HL-60 (cell line): ENCODE measurements around the gene LST1.

Experiments
- DNase-seq, 2 experiments: peaks; one replicate each; pipeline ENCODE4 v3.0.0-alpha.2; 2010 to 2020; ENCODE audit warnings: low read depth in 1 of 2, low spot score in 1 of 2
- H3K27ac ChIP-seq: fragments of 250-450 bp; sonication (Bioruptor Pico); replicated peaks from 2 replicates; pipeline ENCODE4 v1.5.1; 2020; ENCODE audit warnings: mild to moderate bottlenecking, moderate library complexity
- H3K27me3 ChIP-seq: fragments of 250-450 bp; sonication (Bioruptor Pico); 2 replicates; pipeline ENCODE4 v1.5.1; 2021; ENCODE audit warnings: mild to moderate bottlenecking, moderate library complexity; ENCODE audit not compliant: insufficient read depth, poor library complexity, severe bottlenecking
- H3K4me3 ChIP-seq: replicated peaks from 2 replicates; pipeline ENCODE4 v1.5.1; 2011; ENCODE audit warnings: mild to moderate bottlenecking, control low read depth, low read length; ENCODE audit not compliant: insufficient read depth
- GABPA ChIP-seq: IDR thresholded peaks from 2 replicates; pipeline ENCODE4 v1.6.1; 2012; ENCODE audit warnings: low read depth
- POLR2AphosphoS5 ChIP-seq: IDR thresholded peaks from 2 replicates; pipeline ENCODE4 v1.6.1; 2012; ENCODE audit warnings: low read depth
- SPI1 ChIP-seq: IDR thresholded peaks from 2 replicates; pipeline ENCODE4 v1.6.1; 2012; ENCODE audit warnings: low read depth, mild to moderate bottlenecking, borderline replicate concordance
- TF ChIP-seq, protein P1 (sequence below): IDR thresholded peaks from one replicate; pipeline ENCODE4 v1.5.1; 2011; ENCODE audit warnings: low read length, control low read depth, inconsistent platforms; ENCODE audit not compliant: insufficient read depth
- TF ChIP-seq, protein P2 (sequence below): IDR thresholded peaks from 2 replicates; pipeline ENCODE4 v1.6.1; 2012; ENCODE audit warnings: low read depth; ENCODE audit not compliant: insufficient replicate concordance

Gene LST1

DNA sequence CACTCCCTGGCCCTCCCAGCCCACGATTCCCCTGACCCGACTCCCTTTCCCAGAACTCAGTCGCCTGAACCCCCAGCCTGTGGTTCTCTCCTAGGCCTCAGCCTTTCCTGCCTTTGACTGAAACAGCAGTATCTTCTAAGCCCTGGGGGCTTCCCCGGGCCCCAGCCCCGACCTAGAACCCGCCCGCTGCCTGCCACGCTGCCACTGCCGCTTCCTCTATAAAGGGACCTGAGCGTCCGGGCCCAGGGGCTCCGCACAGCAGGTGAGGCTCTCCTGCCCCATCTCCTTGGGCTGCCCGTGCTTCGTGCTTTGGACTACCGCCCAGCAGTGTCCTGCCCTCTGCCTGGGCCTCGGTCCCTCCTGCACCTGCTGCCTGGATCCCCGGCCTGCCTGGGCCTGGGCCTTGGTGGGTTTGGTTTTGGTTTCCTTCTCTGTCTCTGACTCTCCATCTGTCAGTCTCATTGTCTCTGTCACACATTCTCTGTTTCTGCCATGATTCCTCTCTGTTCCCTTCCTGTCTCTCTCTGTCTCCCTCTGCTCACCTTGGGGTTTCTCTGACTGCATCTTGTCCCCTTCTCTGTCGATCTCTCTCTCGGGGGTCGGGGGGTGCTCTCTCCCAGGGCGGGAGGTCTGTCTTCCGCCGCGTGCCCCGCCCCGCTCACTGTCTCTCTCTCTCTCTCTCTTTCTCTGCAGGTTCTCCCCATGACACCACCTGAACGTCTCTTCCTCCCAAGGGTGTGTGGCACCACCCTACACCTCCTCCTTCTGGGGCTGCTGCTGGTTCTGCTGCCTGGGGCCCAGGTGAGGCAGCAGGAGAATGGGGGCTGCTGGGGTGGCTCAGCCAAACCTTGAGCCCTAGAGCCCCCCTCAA lies 13.8 kb upstream of the LST1 start, which contains the start of gene LTA:
LTA (plus strand) TSS at position 249 of the 871 bp plus-strand sequence; CDS start at position 703, 454 bp downstream.
- DNase-seq: no peak
- H3K27ac ChIP-seq: no peak within 1 kb of the TSS
- no peak for TF ChIP-seq SPI1
- no peak for TF ChIP-seq POLR2AphosphoS5
- TF ChIP-seq, protein P1, sequence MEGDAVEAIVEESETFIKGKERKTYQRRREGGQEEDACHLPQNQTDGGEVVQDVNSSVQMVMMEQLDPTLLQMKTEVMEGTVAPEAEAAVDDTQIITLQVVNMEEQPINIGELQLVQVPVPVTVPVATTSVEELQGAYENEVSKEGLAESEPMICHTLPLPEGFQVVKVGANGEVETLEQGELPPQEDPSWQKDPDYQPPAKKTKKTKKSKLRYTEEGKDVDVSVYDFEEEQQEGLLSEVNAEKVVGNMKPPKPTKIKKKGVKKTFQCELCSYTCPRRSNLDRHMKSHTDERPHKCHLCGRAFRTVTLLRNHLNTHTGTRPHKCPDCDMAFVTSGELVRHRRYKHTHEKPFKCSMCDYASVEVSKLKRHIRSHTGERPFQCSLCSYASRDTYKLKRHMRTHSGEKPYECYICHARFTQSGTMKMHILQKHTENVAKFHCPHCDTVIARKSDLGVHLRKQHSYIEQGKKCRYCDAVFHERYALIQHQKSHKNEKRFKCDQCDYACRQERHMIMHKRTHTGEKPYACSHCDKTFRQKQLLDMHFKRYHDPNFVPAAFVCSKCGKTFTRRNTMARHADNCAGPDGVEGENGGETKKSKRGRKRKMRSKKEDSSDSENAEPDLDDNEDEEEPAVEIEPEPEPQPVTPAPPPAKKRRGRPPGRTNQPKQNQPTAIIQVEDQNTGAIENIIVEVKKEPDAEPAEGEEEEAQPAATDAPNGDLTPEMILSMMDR: no peak
- TF ChIP-seq, protein P2, sequence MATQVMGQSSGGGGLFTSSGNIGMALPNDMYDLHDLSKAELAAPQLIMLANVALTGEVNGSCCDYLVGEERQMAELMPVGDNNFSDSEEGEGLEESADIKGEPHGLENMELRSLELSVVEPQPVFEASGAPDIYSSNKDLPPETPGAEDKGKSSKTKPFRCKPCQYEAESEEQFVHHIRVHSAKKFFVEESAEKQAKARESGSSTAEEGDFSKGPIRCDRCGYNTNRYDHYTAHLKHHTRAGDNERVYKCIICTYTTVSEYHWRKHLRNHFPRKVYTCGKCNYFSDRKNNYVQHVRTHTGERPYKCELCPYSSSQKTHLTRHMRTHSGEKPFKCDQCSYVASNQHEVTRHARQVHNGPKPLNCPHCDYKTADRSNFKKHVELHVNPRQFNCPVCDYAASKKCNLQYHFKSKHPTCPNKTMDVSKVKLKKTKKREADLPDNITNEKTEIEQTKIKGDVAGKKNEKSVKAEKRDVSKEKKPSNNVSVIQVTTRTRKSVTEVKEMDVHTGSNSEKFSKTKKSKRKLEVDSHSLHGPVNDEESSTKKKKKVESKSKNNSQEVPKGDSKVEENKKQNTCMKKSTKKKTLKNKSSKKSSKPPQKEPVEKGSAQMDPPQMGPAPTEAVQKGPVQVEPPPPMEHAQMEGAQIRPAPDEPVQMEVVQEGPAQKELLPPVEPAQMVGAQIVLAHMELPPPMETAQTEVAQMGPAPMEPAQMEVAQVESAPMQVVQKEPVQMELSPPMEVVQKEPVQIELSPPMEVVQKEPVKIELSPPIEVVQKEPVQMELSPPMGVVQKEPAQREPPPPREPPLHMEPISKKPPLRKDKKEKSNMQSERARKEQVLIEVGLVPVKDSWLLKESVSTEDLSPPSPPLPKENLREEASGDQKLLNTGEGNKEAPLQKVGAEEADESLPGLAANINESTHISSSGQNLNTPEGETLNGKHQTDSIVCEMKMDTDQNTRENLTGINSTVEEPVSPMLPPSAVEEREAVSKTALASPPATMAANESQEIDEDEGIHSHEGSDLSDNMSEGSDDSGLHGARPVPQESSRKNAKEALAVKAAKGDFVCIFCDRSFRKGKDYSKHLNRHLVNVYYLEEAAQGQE: no peak
- no peak for TF ChIP-seq GABPA
- H3K27me3 ChIP-seq: no peaks in the 10 kb centered on the region
- no peak within 1 kb of the TSS for H3K4me3 ChIP-seq

DNA sequence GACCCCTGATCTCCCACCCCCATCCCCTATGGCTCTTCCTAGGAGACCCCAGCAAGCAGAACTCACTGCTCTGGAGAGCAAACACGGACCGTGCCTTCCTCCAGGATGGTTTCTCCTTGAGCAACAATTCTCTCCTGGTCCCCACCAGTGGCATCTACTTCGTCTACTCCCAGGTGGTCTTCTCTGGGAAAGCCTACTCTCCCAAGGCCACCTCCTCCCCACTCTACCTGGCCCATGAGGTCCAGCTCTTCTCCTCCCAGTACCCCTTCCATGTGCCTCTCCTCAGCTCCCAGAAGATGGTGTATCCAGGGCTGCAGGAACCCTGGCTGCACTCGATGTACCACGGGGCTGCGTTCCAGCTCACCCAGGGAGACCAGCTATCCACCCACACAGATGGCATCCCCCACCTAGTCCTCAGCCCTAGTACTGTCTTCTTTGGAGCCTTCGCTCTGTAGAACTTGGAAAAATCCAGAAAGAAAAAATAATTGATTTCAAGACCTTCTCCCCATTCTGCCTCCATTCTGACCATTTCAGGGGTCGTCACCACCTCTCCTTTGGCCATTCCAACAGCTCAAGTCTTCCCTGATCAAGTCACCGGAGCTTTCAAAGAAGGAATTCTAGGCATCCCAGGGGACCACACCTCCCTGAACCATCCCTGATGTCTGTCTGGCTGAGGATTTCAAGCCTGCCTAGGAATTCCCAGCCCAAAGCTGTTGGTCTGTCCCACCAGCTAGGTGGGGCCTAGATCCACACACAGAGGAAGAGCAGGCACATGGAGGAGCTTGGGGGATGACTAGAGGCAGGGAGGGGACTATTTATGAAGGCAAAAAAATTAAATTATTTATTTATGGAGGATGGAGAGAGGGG lies 12.6 kb upstream of the LST1 start:
- TF ChIP-seq POLR2AphosphoS5 (no peak), SPI1 (no peak), GABPA (no peak)
- TF ChIP-seq, protein P1: no peak
- TF ChIP-seq, protein P2: no peak
- no peak for DNase-seq
- H3K4me3 ChIP-seq: no peak overlapping the region
- H3K27me3 ChIP-seq: no peaks in the 10 kb centered on the region
- H3K27ac ChIP-seq: no peak overlapping the region

DNA sequence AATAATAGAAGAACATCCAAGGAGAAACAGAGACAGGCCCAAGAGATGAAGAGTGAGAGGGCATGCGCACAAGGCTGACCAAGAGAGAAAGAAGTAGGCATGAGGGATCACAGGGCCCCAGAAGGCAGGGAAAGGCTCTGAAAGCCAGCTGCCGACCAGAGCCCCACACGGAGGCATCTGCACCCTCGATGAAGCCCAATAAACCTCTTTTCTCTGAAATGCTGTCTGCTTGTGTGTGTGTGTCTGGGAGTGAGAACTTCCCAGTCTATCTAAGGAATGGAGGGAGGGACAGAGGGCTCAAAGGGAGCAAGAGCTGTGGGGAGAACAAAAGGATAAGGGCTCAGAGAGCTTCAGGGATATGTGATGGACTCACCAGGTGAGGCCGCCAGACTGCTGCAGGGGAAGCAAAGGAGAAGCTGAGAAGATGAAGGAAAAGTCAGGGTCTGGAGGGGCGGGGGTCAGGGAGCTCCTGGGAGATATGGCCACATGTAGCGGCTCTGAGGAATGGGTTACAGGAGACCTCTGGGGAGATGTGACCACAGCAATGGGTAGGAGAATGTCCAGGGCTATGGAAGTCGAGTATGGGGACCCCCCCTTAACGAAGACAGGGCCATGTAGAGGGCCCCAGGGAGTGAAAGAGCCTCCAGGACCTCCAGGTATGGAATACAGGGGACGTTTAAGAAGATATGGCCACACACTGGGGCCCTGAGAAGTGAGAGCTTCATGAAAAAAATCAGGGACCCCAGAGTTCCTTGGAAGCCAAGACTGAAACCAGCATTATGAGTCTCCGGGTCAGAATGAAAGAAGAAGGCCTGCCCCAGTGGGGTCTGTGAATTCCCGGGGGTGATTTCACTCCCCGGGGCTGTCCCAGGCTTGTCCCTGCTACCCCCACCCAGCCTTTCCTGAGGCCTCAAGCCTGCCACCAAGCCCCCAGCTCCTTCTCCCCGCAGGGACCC lies 11.7 kb upstream of the LST1 start:
- Histone ChIP-seq H3K4me3 (no peak overlapping the region), H3K27me3 (no peaks in the 10 kb centered on the region), H3K27ac (peak overlapping the region; percentile 66)
- TF ChIP-seq, protein P1: no peak
- TF ChIP-seq GABPA (no peak), SPI1 (no peak), POLR2AphosphoS5 (no peak)
- TF ChIP-seq, protein P2: no peak
- DNase-seq: no peak
